MCF 10A (cell line): ENCODE measurements around the gene FAM89B. TPM values are rescaled to one million over a fixed set of nuclear protein-coding genes. Genes with fewer than 3 reads are reported as not detected.

Source experiments
- BruUV-seq: library from RNA; stranded (reverse); fragments of 400-500 nt; replicated peaks from 2 replicates; lab custom pipeline; 2021; lab: Mats Ljungman, UMichigan
- CTCF ChIA-PET: fragments of 300-600 bp; sonication (Branson Sonifier 250); formaldehyde crosslinking; extraction: SDS; loops from one replicate; lab custom pipeline; 2021; ENCODE audit warnings: antibody characterized with exemption, inconsistent platforms; lab: Yijun Ruan, JAX
- POLR2A ChIA-PET: fragments of 300-600, 350-650 bp; sonication (Branson Sonifier 250); formaldehyde crosslinking; extraction: SDS; loops from one replicate; lab custom pipeline; 2020; ENCODE audit warnings: antibody characterized with exemption, inconsistent platforms; lab: Yijun Ruan, JAX
- DNase-seq: peaks from one replicate; pipeline ENCODE4 v3.0.0-alpha.2; 2018; ENCODE audit not compliant: unreplicated experiment
- H3K27ac Mint-ChIP-seq: one replicate; pipeline ENCODE4 v1.8.0; 2022; ENCODE audit warnings: mild to moderate bottlenecking, low read depth, mixed read lengths; ENCODE audit not compliant: unreplicated experiment
- H3K27me3 Mint-ChIP-seq: one replicate; pipeline ENCODE4 v1.8.0; 2022; ENCODE audit warnings: mixed read lengths; ENCODE audit not compliant: insufficient read depth, unreplicated experiment
- H3K36me3 Mint-ChIP-seq: one replicate; pipeline ENCODE4 v1.8.0; 2022; ENCODE audit warnings: mild to moderate bottlenecking, moderate library complexity, mixed read lengths; ENCODE audit not compliant: insufficient read depth, unreplicated experiment
- H3K4me1 Mint-ChIP-seq: one replicate; pipeline ENCODE4 v1.8.0; 2022; ENCODE audit warnings: mixed read lengths; ENCODE audit not compliant: insufficient read depth, unreplicated experiment
- H3K4me3 Mint-ChIP-seq: one replicate; pipeline ENCODE4 v1.8.0; 2022; ENCODE audit warnings: mild to moderate bottlenecking, moderate library complexity, mixed read lengths; ENCODE audit not compliant: unreplicated experiment
- H3K9me3 Mint-ChIP-seq: one replicate; pipeline ENCODE4 v1.8.0; 2022; ENCODE audit warnings: mixed read lengths; ENCODE audit not compliant: unreplicated experiment
- CTCF ChIP-seq: fragments of 200-600 bp; IDR thresholded peaks from one replicate; pipeline ENCODE4 v1.8.0; 2022; ENCODE audit warnings: antibody characterized with exemption, mild to moderate bottlenecking; ENCODE audit not compliant: unreplicated experiment
- intact Hi-C: fragments of 100-400 bp; cut with micrococcal nuclease; formaldehyde crosslinking; loops from 2 replicates; pipeline ENCODE4 v1.14.1; 2022
- total RNA-seq: library from RNA; stranded (reverse); gene quantifications from 2 replicates; pipeline ENCODE4 v1.2.3, GENCODE V29; 2022

FAM89B gene
- total RNA-seq, 1 experiment from 2014 or later = 16.7 TPM

DNA sequence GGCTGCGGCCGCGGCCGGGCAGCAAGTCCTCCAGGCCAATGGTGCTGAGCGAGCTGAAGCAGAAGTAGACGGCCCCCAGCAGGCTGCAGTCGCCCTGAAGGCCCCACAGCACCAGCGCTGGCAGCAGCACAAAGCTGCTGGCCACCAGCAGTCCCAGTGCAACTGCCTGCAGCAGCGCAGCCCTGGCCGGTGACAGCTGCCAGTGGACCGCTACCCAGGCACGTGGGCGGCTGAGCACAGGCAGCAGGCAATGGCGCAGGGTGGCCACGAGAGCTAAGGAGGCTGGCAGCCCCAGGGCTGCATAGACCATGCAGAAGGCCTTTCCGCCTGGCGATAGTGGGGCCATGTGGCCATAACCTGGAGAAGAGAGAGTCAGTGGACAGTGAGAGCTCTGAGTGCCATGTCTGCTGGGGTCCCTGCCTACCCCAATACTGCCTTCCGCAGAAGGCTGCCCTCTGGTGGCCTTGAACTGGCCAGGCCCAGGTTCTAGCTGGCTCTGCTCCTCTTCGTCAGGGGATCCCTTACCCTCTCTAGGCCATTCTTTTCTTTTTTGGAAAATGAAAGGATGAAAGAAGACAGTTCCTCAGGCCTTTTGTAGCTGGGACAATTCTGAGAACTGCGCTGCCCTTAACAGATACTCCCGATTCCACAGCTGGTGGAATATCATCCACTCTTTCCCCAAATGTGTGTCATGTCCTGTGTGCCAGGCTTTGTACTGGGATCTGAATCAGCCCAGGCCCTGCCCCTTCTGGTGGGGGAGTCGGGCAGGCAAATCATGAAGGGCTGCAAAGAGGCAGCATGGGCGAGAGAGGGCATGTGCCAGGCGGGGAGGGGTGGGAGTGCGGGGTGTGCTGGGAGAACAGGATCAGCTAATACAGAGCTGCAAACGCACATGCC is 21.4 kb downstream of the FAM89B start:
- H3K36me3 Mint-ChIP-seq = peaks cover 12% of the 10 kb centered on the region
- peak; percentile 56 for TF ChIP-seq CTCF
- intact Hi-C loops = no loop called here
- DNase-seq = no peak
- H3K4me1 Mint-ChIP-seq = peaks cover 5% of the 10 kb centered on the region
- POLR2A ChIA-PET = interaction anchor here (0.7 to 2.3 kb wide), 6 partner anchors 9 to 69 kb away, joined by 3 to 18 read pairs (median 4); partner anchors contain the start of genes EHBP1L1, FAM89B, MAP3K11 and SCYL1
- CTCF ChIA-PET = interaction anchor here (0.5 to 2.6 kb wide), 19 partner anchors 9 to 233 kb away, joined by 3 to 25 read pairs (median 4); partner anchors contain the start of genes EHBP1L1 and FAM89B
- no peak overlapping the region for H3K27ac Mint-ChIP-seq
- H3K9me3 Mint-ChIP-seq = no peaks in the 10 kb centered on the region
- H3K27me3 Mint-ChIP-seq = no peaks in the 10 kb centered on the region
- BruUV-seq = no TSS peak
- no peak overlapping the region for H3K4me3 Mint-ChIP-seq

DNA sequence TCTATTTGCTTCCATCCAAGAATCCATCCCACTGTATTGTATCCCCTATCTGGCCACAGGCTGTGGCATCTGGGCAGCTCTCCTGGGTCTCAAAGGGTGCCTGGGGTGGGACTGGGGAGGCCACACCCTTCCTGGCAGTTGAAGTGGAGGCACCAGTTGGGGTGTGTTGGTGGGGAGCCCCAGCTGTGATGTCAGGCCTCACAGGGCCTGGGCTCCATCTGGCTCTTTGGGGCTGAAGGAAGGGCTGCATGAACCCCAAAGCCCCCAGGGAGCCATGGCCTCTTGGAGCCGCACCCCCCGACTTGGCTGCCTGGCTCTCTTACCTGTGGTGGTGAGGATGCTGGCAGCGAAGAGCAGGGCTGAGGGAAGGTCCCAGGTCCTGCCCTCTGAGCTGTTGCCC is 22.8 kb downstream of the FAM89B start:
- intact Hi-C loops = no loop called here
- H3K36me3 Mint-ChIP-seq = peaks cover 10% of the 10 kb centered on the region
- POLR2A ChIA-PET = interaction anchor here (0.6 to 1.6 kb wide), 3 partner anchors 18 to 414 kb away, joined by 3 to 4 read pairs (median 3); no protein-coding TSS in a partner anchor

DNA sequence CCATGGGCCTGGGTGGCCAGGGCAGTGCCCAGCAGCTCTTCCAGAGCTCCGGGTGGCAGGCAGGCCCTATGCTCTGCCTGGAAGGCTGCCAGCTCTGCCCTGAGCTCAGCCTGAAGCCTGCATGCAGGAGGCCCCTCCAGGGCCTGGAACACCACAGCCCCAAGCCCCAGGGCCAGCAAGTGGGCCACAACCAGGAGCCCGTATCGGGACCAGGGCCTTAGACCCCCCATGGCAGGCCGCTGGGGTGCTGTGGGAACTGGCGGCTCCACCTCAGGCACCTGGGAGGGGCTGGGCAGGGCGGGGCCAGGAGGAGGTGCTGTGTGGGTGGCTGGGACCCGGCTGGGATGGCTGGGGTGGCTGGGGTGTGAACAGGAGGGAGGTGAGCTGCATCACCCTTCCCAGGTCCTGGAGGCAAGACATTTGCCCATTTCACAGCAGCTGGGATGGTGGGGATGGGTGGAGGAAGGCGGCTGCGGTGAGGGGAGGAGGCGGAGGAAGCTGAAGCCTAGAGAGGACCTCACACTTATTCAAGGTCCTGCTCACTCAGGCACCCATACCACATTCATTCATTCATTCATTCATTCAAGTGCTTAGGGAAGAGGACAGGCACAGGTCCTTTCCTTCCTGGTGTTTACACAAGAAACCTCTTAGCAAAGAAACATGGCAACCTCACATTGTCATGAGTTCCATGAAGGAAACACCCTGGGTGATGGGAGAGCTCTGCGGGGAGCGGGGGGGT is 23.4 kb downstream of the FAM89B start, which contains the start of gene KCNK7:
KCNK7 (minus strand) TSS at position 258 of the 739 bp plus-strand sequence; CDS start at position 230, 28 bp downstream.
- no TSS peak for BruUV-seq
- ChIA-PET POLR2A (interaction anchor here (0.6 to 1.6 kb wide), 4 partner anchors 19 to 413 kb away, joined by 3 to 4 read pairs (median 3); no protein-coding TSS in a partner anchor), CTCF (interaction anchor here (1.0 to 2.0 kb wide), 4 partner anchors 8 to 29 kb away, joined by 3 to 7 read pairs (median 4); no protein-coding TSS in a partner anchor)
- H3K27me3 Mint-ChIP-seq = no peaks in the 10 kb centered on the region
- no peak within 1 kb of the TSS for H3K4me3 Mint-ChIP-seq
- H3K9me3 Mint-ChIP-seq = no peaks in the 10 kb centered on the region
- intact Hi-C loops = no loop called here
- H3K27ac Mint-ChIP-seq = no peak within 1 kb of the TSS
- peaks cover 10% of the 10 kb centered on the region for H3K36me3 Mint-ChIP-seq
- no peak for DNase-seq
- H3K4me1 Mint-ChIP-seq = peaks cover 5% of the 10 kb centered on the region
- TF ChIP-seq CTCF = no peak

More for the DNA sequence above, 22.8 kb downstream of the FAM89B start:
- Mint-ChIP-seq H3K27me3 (no peaks in the 10 kb centered on the region), H3K9me3 (no peaks in the 10 kb centered on the region), H3K4me1 (peaks cover 5% of the 10 kb centered on the region), H3K4me3 (no peak overlapping the region), H3K27ac (no peak overlapping the region)
- CTCF ChIA-PET = interaction anchor here (1.0 to 2.0 kb wide), 3 partner anchors 15 to 28 kb away, joined by 3 to 7 read pairs (median 3); no protein-coding TSS in a partner anchor
- no peak for TF ChIP-seq CTCF
- no TSS peak for BruUV-seq
- no peak for DNase-seq
